GM19324 (cell line): ENCODE data around the gene TM4SF5.

Source experiments
- ATAC-seq: cut with Tn5 transposase; IDR thresholded peaks from one replicate; pipeline ENCODE4 v1.9.1; 2021; ENCODE audit warnings: mild to moderate bottlenecking, moderate library complexity; ENCODE audit not compliant: unreplicated experiment, low FRiP score

TM4SF5 gene

DNA sequence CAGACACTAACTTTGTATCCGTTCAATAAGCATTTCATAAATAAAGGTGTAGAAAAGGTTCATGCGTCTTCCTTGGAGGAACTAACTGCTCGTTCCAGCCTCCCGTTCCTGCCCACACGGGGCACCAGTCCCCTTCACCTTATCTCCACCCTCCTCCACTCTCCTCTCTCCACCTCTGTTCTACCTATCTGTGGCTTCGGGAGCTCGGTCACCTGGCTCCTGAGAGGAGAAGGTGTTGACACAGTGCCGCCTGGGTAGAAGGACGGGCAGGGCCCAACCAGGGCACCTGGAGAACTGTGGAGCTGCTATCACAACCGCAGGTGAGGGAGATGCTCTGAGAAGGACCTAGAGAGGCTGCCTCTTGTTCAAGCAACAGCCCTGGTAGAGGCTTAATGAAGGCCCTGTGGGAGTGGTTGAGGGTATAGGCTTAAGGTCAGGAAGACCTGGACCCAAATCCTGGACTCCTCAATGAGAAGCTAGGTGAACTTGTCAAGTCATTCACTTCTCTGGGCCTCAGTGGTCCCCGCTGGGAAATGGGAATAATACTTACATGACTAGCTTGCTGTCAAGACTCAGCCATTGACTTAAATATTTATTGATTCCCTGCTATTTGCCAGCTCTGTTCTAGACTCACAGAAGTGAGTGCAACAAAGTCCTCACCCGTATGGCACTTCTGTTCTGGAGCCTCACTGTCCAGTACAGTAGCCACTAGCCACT, 51.8 kb downstream of the TM4SF5 start:
- no peak for ATAC-seq

DNA sequence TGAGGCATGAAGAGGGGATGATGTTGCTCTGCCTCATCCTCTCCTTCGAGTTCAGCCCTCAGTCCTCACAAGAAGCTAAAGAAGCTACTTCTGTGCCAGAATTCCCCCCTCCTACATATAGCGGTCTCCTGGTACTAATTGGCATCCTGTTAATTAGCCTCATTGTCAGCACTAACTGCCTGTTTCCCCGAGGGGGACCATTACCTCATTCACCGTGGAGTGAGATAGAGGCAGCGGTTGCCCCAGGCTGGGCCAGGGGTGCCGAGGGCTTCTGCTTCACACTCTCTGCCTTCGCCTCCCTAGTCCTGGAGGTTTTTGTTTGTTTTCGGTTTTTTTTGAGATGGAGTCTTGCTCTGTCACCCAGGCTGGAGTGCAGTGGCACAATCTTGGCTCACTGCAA, 55.7 kb downstream of the TM4SF5 start:
- no peak for ATAC-seq

DNA sequence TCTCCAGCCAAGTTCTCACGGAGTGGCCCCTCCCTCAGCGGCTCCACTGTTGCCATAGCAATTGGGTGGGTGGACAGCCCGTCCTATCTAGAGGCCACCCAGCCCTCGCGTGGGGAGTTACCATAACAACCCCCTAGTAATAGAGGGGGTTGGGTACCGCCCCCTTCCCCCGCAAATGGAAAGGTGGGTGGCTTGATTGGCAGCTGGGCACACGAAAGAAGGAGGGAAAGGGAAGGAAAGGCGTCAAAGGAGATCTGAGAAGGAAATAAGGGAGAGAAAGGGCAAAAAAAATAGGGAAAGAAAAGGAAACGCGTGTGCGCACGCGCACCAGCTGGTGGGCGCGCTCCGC, 61.1 kb downstream of the TM4SF5 start:
- ATAC-seq, result peak; percentile 19
